ENCODE data around the gene CLEC20A.

Gene CLEC20A

GRCh38 chr1:178467837-178468236 is 28.9 kb downstream of the CLEC20A start:
- DNase-seq: no peak

- no peak for DNase-seq
Measured at GRCh38 chr1:178465011-178465410, 31.8 kb downstream of the CLEC20A start.

GRCh38 chr1:178464566-178464965 is 32.2 kb downstream of the CLEC20A start:
- no peak for DNase-seq

GRCh38 chr1:178464141-178464540 is 32.6 kb downstream of the CLEC20A start:
- no peak for DNase-seq

GRCh38 chr1:178461701-178462100 is 35.1 kb downstream of the CLEC20A start:
- DNase-seq: no peak

GRCh38 chr1:178461104-178461503 is 35.7 kb downstream of the CLEC20A start:
- DNase-seq: no peak

- DNase-seq: no peak
Measured at GRCh38 chr1:178458203-178458602, 38.6 kb downstream of the CLEC20A start.

- no peak for DNase-seq
Measured at GRCh38 chr1:178457651-178458050, 39.1 kb downstream of the CLEC20A start.

GRCh38 chr1:178456472-178456871 is 40.3 kb downstream of the CLEC20A start:
- no peak for DNase-seq

GRCh38 chr1:178452013-178452412 is 44.8 kb downstream of the CLEC20A start:
- no peak for DNase-seq

- no peak for DNase-seq
Measured at GRCh38 chr1:178451529-178451928, 45.2 kb downstream of the CLEC20A start.

GRCh38 chr1:178450871-178451270 is 45.9 kb downstream of the CLEC20A start:
- DNase-seq: no peak

GRCh38 chr1:178442925-178443324 is 53.8 kb downstream of the CLEC20A start:
- no peak for DNase-seq

GRCh38 chr1:178438432-178438831 is 58.3 kb downstream of the CLEC20A start:
- DNase-seq: no peak

- no peak for DNase-seq
Measured at GRCh38 chr1:178436899-178437298, 59.9 kb downstream of the CLEC20A start.

GRCh38 chr1:178434899-178435435 is 61.8 kb downstream of the CLEC20A start:
- DNase-seq: no peak

- no peak for DNase-seq
Measured at GRCh38 chr1:178434360-178434759, 62.4 kb downstream of the CLEC20A start.

Measured in effector CD8-positive, alpha-beta T cell (primary cell).